Kasumi-1 (cell line): ENCODE measurements around the gene CDR2.
"Not testable (repeated sequence)": the region's sequence is repeated elsewhere in the genome, so short reads cannot be mapped to it uniquely, and the experiment has no call there.

Experiments
- DNase-seq, 2 experiments: peaks; one replicate each; lab custom pipeline; 2025; lab: John Stamatoyannopoulos, UW

CDR2 gene

GRCh38 chr16:22352723-22353122, 21.7 kb downstream of the CDR2 start:
- no peak for DNase-seq

DNA sequence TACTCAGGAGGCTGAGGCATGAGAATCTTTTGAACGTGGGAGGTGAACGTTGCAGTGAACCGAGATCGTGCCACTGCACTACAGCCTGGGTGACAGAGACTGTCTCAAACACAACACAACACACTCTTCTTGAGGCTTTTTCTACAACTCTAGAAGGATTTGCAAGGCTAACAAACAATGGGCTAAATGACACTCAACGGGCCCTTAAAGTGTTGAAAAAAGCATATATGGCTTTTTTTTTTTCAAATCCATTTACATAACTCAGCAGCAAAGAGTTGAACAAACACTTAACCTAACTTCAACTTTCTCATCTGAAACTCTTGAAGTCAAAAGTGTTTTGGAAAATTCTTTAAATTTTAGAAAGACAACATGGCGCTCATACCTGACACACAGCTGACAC, 22.3 kb downstream of the CDR2 start:
- no peak for DNase-seq

DNA sequence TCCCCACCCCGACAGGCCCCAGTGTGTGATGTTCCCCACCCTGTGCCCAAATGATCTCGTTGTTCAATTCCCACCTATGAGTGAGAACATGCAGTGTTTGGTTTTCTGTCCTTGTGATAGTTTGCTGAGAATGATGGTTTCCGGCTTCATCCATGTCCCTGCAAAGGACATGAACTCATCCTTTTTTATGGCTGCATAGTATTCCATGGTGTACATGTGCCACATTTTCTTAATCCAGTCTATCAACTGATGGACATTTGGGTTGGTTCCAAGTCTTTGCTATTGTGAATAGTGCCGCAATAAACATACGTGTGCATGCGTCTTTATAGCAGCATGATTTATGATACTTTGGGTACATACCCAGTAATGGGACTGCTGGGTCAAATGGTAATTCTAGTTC, 23.4 kb downstream of the CDR2 start:
- not testable (repeated sequence) for DNase-seq

DNA sequence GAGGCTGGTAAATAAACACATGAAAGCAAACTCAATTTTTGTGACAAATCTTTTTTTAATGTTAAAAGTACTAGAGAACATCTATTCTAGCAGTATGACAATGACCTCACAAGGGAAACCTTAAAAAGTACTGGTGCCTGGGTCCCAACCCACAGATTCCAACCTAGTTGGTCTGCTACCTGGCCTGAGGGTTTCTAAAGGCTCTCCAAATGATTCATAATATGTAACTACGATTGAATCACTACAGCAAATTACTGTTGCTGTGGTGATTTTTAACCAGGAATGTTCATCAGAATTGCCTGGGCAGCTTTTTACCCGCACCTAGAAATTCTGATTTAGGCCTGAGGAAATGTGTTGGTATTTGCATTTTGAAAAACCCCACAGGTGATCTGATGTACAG, 26.1 kb downstream of the CDR2 start:
- no peak for DNase-seq

GRCh38 chr16:22347100-22347820, 27.2 kb downstream of the CDR2 start:
- DNase-seq: no peak

- no peak for DNase-seq
These were observed 27.9 kb downstream of the CDR2 start for GRCh38 chr16:22346483-22346882.

GRCh38 chr16:22342082-22342481, 32.3 kb downstream of the CDR2 start:
- DNase-seq: no peak

- no peak for DNase-seq
These were observed 33.5 kb downstream of the CDR2 start for GRCh38 chr16:22340945-22341344.

DNA sequence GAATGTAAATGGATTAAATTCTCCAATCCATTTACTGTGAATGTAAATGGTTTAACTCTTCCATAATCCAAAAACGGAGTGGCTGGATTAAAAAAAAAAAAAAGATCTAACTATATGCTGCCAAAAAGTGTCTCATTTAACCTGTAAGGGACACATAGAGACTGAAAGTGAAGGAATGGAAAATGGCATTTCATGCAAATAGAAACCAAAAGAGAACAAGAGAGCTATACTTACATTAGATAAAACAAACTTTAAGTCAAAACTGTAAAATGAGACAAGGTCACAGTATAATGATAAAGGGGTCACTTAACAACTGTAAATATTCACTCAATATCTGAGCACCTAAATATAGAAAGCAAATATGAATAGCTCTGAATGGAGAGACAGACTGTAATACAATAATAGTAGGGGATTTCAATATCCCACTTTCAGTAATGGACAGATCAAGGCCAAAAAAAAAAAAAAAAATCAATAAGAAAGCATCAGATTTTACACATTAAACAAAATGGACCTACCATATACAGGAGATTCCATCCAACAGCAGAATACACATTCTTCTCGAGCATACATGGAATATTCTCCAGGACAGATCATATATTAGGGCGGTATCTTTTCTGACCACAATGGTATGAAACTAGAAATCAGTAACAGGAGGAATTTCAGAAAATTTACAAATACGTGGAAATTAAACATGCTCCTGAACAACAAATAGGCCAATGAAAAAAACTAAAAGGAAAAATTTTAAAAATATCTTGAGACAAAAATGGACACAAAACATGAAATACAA, 36.4 kb downstream of the CDR2 start:
- DNase-seq: no peak

- DNase-seq: no peak
These were observed 37.4 kb downstream of the CDR2 start for GRCh38 chr16:22337045-22337444.

GRCh38 chr16:22336581-22336980, 37.8 kb downstream of the CDR2 start:
- DNase-seq: no peak

DNA sequence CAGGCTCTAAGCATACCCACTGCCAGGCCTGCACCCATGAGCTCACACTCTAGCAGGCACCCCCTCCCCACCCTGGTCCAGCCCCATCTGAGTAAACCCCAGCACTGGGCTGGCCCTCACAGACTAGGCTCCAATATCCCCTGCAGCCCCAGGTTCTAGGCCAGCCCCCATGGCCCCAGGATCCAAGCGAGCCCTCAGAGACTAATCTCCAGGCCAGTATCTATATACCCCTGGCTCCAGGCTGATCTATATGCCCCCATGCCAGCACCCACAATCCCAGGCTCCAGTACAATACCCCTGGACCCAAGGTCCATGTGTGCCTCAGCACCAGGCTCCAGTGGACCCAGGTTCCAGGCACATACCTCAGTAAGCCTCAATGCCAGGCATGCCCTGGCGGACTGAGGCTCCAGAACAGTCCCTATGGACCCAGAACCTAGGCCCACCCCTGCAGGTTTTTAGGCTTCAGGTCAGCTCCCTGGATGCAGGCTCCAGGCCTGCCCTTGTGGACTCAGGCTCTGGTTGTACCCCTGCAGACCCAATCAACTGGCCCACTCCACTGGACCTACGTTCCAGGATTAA, 38.7 kb downstream of the CDR2 start:
- no peak for DNase-seq

DNA sequence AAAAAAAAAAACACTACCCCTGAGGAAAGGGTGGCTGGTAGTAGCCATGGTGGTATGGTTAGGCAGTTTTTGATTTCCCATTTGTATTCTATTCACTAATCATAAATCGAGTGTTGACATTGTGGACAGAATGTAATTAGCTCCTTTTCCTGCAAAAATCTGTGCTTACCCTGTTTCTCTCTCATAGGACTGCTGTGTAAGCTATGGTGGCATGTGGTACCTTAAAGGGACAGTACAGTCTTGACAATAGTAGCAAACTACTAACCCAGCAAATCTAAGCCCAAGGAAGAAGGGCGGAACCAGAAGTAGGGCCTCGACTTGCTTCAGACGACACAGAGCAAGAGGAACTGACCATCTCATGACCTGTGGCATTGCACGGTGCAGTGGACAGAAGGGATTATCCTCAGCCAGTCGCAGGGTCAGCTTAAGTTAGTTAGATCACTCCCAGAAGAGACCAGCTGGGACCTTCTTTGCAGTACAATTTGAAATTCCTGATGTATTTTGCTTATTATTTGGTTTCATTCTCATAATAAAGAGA, 40.9 kb downstream of the CDR2 start:
- no peak for DNase-seq

- no peak for DNase-seq
These were observed 44.1 kb downstream of the CDR2 start for GRCh38 chr16:22330326-22330725.

GRCh38 chr16:22329199-22329695, 45.2 kb downstream of the CDR2 start:
- no peak for DNase-seq

- no peak for DNase-seq
These were observed 46.2 kb downstream of the CDR2 start for GRCh38 chr16:22328081-22328725.

GRCh38 chr16:22327446-22327775, 47.0 kb downstream of the CDR2 start:
- DNase-seq: no peak

DNA sequence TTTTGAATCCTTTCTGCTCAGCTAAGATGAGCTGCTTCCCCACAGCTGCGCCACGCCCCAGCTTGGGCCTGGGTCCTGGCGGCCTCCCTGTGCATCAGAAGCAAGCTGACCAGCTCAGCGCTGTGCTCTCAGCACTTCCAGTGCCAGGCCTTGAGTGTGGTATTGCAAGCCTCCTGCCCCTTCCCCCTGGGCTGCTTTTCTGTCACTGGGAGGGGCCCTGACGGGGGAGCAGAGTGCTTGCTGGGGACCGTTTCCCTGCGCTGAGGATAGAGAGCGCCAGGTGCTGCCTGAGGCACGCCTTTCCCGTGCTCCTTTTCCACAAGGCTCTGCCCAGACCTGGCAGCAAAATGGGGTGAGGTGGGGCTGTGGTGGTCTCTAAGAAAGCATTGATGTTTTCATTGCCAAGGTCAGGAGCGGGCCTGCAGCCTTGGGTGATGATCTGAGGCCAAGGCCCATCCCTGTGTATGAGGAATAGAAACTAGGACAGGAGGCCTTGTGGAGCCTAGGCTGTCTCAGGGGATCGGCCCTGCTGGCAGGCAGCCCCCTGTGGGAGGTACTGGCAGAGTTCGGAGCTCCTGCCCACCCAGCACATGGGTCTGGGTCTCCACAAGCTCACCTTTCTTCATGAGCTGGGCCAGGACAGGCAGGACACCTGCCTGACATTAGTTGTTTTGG, 47.5 kb downstream of the CDR2 start:
- DNase-seq: no peak

DNA sequence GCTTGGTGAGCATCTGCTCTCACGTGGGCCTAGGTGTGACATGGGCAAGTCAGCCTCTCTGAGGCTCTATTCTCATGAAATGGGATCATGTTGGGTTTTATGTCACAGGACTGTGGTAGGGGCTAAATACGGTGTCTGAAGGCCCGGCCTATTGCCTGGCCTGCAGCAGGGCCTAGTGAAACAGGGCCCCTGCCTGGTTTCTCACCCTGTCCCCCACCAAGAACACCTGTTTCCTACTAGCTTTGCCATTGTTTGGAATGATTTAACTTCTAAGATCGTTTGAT, 48.1 kb downstream of the CDR2 start:
- no peak for DNase-seq

- no peak for DNase-seq
These were observed 48.6 kb downstream of the CDR2 start for GRCh38 chr16:22325598-22326368.
